ENCODE data around the gene PRDM15. TPM values are rescaled to one million over a fixed set of nuclear protein-coding genes. Genes with fewer than 3 reads are reported as not detected.
A peak's percentile ranks its signal among the peaks of the same experiment; 100 is the strongest.
"Not testable (repeated sequence)": the region's sequence is repeated elsewhere in the genome, so short reads cannot be mapped to it uniquely, and the experiment has no call there.

PRDM15 gene
- total RNA-seq, 1 donor from 2014 or later = 8.0 TPM

DNA sequence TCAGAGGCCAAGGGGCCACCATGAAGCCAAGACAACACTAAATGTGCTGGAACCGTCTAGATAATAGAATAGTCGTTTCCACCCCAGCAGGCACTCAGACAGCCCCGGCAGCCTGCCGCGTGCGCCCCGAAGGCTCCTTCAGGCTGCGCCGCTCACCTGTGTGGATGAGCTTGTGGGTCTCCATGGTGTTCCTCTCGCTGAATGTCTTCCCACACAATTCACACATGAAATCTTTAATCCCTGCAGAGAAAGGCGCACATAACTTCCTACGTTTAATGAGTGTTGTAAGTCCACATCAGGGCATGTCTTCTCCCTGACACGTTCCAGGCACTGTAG is 68.6 kb downstream of the PRDM15 start:
- no peak for DNase-seq (ENCODE audit: low spot score)

DNA sequence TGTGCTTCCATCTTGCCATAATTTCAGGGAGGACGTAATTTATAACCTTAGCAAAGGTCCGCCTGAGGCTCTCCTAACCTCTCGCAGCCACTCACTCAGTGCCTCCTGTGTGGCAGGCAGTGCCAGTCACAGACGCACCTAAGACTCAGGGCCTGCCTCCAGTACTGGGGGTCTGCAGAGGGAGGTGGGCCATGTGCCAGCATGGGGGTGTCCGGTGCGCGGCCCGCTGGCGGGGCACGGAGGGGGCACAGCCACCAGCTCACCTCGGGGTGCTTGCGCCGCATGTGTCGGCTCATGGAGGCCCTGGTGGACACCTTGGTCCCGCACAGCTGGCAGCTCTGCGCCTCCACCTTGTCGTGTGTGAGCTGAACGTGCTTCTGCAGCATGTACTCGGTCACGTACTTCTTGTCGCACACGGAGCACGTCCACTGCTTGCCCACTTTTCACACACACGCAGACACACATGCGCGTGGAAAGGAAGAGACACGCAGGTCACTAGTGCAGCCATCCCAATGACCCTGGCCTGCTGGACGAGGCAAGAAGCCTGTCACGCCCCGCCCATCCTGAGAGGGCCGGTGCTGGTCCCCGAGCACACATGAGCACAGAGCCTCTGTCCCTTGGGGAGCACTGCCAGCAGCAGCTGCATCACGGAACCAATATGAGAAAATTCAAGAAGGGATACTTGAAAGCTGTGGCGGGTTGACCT is 69.1 kb downstream of the PRDM15 start:
- no peak for DNase-seq (ENCODE audit: low spot score)

DNA sequence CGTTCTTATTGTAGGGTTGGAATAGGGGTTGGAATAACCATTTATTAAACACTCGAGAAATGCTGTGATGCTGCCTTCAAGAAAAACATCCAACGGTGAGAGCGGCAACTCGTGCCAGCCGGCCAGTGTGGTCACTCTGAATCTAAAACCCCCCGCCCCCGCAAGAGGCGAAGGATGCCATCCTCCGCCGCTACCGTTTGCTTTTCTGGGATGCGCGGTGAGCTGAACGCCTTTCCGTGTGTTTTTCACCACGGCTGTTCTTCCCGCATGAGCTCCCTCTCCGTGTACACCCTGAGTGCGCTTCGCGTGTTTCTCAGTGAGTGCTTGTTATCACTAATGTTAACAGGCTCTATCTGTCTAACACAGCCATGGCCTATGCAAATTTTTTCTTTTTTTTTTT is 70.3 kb downstream of the PRDM15 start:
- DNase-seq (ENCODE audit: low spot score) = peak; percentile 65

DNA sequence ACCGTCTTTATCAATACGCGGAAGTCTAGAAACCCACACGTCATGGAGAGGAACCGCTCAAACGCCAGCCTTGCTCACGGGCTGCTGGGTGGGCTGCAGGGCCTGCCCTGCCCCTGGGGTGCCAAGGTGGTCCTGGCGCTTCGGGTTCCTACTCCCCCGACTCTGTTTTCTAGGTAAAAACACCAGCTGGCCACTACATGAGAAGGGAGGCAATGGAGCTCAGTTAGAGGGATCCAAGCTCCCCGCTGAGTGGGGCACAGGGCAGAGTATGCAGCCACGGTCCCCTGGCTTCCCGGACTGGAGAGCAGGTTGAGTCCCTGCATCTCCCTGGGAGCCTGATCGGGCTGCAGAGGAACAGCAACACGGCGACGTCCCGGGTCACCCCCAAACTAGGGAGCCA is 71.0 kb downstream of the PRDM15 start:
- peak; percentile 62 for DNase-seq (ENCODE audit: low spot score)

- DNase-seq (ENCODE audit: low spot score) = peak; percentile 6
These were observed 72.4 kb downstream of the PRDM15 start for GRCh38 chr21:41806773-41807172.

DNA sequence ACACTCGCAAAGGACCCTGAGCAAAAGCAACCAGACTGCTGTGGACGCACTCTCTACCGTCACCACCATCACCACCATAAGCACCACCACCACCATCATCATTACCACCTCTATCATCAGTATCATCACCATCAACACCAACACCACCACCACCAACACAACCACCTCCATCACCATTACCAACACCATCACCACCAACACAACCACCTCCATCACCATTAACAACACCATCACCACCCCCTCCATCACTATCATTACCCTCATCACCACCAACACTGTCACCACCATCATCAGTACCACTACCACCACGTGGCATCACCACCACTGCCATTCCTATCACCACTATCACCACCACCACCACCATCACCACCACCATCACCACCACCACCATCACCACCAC is 73.5 kb downstream of the PRDM15 start:
- no peak for DNase-seq (ENCODE audit: low spot score)

DNA sequence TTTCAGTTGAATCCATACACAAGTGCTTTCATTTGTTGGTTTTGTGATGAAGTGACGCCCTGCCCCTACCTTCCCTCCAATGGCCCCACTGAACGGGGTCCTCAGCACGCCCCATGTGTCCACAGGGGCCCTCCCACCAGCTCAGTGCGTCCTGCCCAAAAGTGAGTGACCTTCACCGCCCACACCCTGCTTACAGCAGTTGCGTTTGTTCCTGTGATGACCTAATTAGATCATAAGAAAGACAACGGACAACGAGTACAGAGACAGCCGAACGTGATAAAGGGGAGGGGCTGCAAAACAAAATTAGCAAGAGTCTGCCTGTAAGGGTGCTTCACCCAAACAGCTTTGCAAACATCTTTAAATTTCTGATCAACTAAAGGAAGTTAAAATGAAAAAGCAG is 74.1 kb downstream of the PRDM15 start:
- no peak for DNase-seq (ENCODE audit: low spot score)

DNA sequence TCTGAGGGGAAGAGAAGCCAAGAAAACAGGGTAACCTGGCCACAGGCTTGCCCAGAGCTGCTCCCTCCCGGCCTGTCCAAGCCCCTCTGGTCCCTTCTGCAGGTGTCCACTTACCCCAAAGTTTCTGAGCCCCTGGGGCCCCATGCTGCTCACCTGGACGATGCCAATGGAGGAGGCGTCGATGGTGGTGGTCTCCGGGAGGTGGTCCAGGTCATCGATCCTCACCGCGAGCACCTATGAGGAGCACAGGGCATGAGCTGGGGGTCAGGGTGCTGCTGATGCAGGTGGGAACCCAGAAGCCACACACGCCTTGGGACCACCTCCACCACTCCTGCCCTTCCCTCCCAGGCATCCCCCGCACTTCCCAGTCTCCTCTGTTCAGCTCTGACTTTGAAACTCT is 74.8 kb downstream of the PRDM15 start:
- DNase-seq (ENCODE audit: low spot score) = no peak

- peak; percentile 45 for DNase-seq (ENCODE audit: low spot score)
These were observed 75.8 kb downstream of the PRDM15 start for GRCh38 chr21:41803316-41803715.

DNA sequence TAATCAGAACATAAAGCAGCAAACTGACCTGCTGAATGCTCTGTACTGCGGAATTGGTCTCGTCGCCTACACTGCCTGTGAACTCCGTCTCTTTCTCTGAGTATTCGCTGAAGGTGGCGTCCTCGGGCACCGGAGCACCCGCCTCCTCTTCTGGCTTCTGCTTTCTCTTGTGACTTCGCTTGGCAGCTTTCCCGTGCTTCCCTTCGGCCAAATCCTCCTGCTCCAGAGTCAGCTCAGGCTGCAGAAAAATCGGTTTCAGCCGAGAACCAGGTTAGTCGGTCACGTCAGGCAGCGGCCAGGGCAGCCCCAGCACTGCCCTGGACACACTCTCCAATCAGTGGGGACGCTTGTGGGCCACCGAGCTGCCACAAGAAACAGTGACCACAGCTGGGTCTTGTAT is 76.5 kb downstream of the PRDM15 start:
- peak; percentile 89 for DNase-seq (ENCODE audit: low spot score)

GRCh38 chr21:41802198-41802584 is 77.0 kb downstream of the PRDM15 start:
- DNase-seq (ENCODE audit: low spot score) = peak; percentile 78

GRCh38 chr21:41801321-41802197 is 77.6 kb downstream of the PRDM15 start:
- peak; percentile 87 for DNase-seq (ENCODE audit: low spot score)

- DNase-seq (ENCODE audit: low spot score) = peak; percentile 80
These were observed 78.5 kb downstream of the PRDM15 start for GRCh38 chr21:41800425-41801320.

DNA sequence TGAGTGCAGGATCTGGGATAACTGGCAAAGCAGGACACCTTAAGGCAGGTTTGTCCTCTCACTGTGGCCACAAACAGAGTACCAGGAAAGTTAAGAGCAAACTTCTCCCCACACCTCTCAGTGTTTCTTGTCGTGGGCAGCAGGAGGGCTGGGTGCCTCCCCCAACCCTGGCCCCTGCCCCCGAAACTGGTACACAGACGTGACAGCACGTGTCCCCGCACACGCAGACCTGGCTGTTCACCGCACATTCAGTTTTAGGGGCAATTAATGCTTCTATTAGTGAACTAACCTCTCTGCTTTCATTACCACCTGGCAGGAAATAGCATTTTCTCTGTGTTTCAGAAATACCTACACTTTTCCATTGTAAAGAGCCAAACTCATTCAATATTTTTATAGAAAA is 79.4 kb downstream of the PRDM15 start:
- peak; percentile 62 for DNase-seq (ENCODE audit: low spot score)

DNA sequence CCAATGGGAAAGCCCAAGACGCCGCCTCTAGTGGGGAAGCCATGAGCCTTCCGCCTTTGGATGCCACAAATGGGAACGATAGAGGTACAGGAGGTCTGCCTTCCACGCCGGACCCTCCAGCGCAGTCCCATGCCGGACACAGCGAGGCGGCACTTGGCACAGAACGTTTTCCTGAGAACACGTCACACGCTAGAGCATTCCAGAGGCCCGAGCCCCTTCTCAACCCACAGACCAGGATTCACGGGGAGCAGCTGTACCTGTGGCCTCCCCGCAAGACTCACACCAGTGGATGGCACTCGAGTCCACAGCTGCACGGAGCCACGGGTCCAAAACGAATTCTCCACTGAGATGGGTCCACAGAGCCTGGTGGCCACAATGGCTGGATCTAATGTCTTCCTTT is 80.8 kb downstream of the PRDM15 start:
- no peak for DNase-seq (ENCODE audit: low spot score)

- no peak for DNase-seq (ENCODE audit: low spot score)
These were observed 82.6 kb downstream of the PRDM15 start for GRCh38 chr21:41796476-41797080.

GRCh38 chr21:41795726-41796125 is 83.4 kb downstream of the PRDM15 start:
- no peak for DNase-seq (ENCODE audit: low spot score)

DNA sequence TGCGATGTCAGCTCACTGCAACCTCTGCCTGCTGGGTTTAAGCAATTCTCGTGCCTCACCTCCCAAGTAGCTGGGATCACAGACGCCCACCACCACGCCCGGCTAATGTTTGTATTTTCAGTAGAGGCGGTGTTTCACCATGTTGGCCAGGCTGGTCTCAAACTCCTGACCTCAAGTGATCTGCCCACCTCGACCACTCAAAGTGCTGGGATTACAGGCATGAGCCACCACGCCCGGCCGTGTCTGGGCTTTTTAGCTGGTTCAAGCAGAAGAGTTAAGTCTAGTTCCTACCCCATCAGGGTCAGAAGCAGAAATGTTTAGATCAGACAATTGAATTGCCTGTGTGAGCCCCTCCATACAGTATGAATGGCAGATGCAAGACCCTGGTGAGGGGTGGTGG is 84.5 kb downstream of the PRDM15 start:
- no peak for DNase-seq (ENCODE audit: low spot score)

DNA sequence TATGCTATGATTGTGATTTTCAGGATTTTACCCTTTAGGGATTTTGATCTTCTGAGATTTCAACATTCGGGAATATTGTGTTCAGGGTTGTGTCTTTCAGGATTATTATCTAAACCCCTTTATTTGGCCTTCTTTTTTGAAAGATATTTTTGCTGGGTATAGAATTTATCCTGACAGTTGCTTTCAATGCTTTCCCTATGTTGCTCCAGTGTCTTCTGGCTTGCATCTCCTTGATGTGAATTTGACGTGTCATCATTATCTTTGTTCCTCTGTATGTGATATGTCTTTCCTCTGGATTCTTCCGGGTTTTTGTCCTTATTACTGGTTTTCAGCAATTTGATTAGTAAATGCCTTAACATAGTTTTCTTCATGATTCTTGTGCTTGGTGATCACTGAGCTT is 86.4 kb downstream of the PRDM15 start:
- no peak for DNase-seq (ENCODE audit: low spot score)

GRCh38 chr21:41786509-41786987 is 92.6 kb downstream of the PRDM15 start:
- DNase-seq (ENCODE audit: low spot score) = no peak

DNA sequence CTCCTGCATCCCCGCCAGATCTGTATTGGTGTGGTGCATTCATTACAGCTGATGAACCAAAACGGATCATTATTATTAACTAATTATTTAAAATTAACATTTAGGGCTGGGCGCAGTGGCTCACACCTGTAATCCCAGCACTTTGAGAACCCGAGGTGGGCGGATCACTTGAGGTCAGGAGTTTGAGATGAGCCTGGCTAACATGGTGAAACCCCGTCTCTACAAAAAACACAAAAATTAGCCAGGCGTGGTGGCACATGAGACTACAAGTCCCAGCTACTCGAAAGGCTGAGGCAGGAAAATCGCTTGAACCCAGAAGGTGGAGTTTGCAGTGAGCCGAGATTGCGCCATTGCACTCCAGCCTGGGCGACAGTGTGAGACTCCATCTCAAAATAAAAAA is 93.9 kb downstream of the PRDM15 start:
- not testable (repeated sequence) for DNase-seq (ENCODE audit: low spot score)
